Mesodermal cell (in vitro differentiated cells): ENCODE measurements around the gene SCAMP3.
A peak's percentile ranks its signal among the peaks of the same experiment; 100 is the strongest.
"Not testable (repeated sequence)": the region's sequence is repeated elsewhere in the genome, so short reads cannot be mapped to it uniquely, and the experiment has no call there.

Source experiments
- H3K27ac ChIP-seq: 2 replicates; pipeline ENCODE4 v1.7.0; 2013; ENCODE audit warnings: mild to moderate bottlenecking, low read depth, low read length, moderate library complexity; ENCODE audit not compliant: severe bottlenecking
- H3K36me3 ChIP-seq: 2 replicates; pipeline ENCODE4 v1.7.1; 2013; ENCODE audit warnings: mild to moderate bottlenecking, low read length, moderate library complexity; ENCODE audit not compliant: control insufficient read depth, insufficient read depth
- H3K4me1 ChIP-seq: one replicate; pipeline ENCODE4 v1.7.1; 2013; ENCODE audit warnings: mild to moderate bottlenecking, low read length; ENCODE audit not compliant: insufficient read depth, control insufficient read depth, poor library complexity, severe bottlenecking
- H3K4me3 ChIP-seq: 2 replicates; pipeline ENCODE4 v1.7.0; 2013; ENCODE audit warnings: low read length, control low read depth, mild to moderate bottlenecking; ENCODE audit not compliant: insufficient read depth, poor library complexity, severe bottlenecking; ENCODE audit errors: extremely low read depth
- H3K9me3 ChIP-seq: 2 replicates; pipeline ENCODE4 v1.7.1; 2013; ENCODE audit warnings: mild to moderate bottlenecking, low read length, moderate library complexity; ENCODE audit not compliant: control insufficient read depth
- WGBS, 2 experiments: methylation state at CpG; one replicate each; pipeline ENCODE4 v1.1.5; 2013; ENCODE audit warnings: missing lambda C conversion rate in 2 of 2; ENCODE audit not compliant: insufficient coverage in 2 of 2; 5-methylcytosine and 5-hydroxymethylcytosine counted together

The SCAMP3 gene

GRCh38 chr1:155297384-155297783, 35.2 kb upstream of the SCAMP3 start:
- no peak overlapping the region for H3K27ac ChIP-seq
- H3K4me1 ChIP-seq: peaks cover 3% of the 10 kb centered on the region
- H3K9me3 ChIP-seq: no peaks in the 10 kb centered on the region
- no peak overlapping the region for H3K4me3 ChIP-seq
- WGBS, 2 experiments: 85 to 90% methylated on average over 7 of the region's 7 CpGs
- H3K36me3 ChIP-seq: no peaks in the 10 kb centered on the region

- 91 to 96% methylated on average over 3 of the region's 3 CpGs for WGBS, 2 experiments
- Histone ChIP-seq H3K27ac (no peak overlapping the region), H3K36me3 (no peaks in the 10 kb centered on the region), H3K4me3 (no peak overlapping the region), H3K4me1 (peaks cover 3% of the 10 kb centered on the region), H3K9me3 (no peaks in the 10 kb centered on the region)
Measured at GRCh38 chr1:155296661-155297060, 34.5 kb upstream of the SCAMP3 start.

- Histone ChIP-seq H3K4me3 (no peak overlapping the region), H3K36me3 (no peaks in the 10 kb centered on the region), H3K9me3 (no peaks in the 10 kb centered on the region), H3K27ac (no peak overlapping the region), H3K4me1 (no peaks in the 10 kb centered on the region)
- WGBS, 2 experiments: 92 to 95% methylated on average over 5 to 7 of the region's 7 CpGs
Measured at GRCh38 chr1:155295942-155296267, 33.7 kb upstream of the SCAMP3 start.

GRCh38 chr1:155295183-155295941, 33.2 kb upstream of the SCAMP3 start:
- no peak overlapping the region for H3K27ac ChIP-seq
- H3K4me3 ChIP-seq: peak overlapping the region; percentile 3
- WGBS, 2 experiments: 8 to 16% methylated on average over 29 to 40 of the region's 47 CpGs
- no peaks in the 10 kb centered on the region for H3K4me1 ChIP-seq
- H3K36me3 ChIP-seq: no peaks in the 10 kb centered on the region
- no peaks in the 10 kb centered on the region for H3K9me3 ChIP-seq

GRCh38 chr1:155294520-155295182, 32.5 kb upstream of the SCAMP3 start:
- 56 to 59% methylated on average over 43 to 46 of the region's 46 CpGs for WGBS, 2 experiments
- Histone ChIP-seq H3K9me3 (no peaks in the 10 kb centered on the region), H3K36me3 (no peaks in the 10 kb centered on the region), H3K27ac (no peak overlapping the region), H3K4me1 (no peaks in the 10 kb centered on the region), H3K4me3 (peak overlapping the region; percentile 3)

GRCh38 chr1:155293086-155293749, 31.1 kb upstream of the SCAMP3 start:
- H3K4me1 ChIP-seq: no peaks in the 10 kb centered on the region
- H3K27ac ChIP-seq: no peak overlapping the region
- 92 to 95% methylated on average over 17 of the region's 17 CpGs for WGBS, 2 experiments
- H3K9me3 ChIP-seq: no peaks in the 10 kb centered on the region
- no peaks in the 10 kb centered on the region for H3K36me3 ChIP-seq
- H3K4me3 ChIP-seq: no peak overlapping the region

DNA sequence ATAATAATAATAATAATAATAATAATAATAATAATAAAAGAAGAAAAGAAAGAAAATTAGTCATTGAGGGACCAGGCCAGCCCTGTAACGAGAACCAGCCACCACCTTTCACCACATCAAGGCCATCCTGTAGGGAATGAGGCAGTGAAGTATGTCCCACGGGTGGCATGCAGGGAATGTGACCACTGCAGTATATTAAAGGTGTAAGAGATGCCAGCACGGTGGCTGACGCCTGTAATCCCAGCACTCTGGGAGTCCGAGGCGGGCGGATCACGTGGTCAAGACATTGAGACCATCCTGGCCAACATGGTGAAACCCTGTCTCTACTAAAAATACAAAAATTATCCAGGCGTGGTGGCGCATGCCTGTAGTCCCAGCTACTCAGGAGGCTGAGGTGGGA, 28.8 kb upstream of the SCAMP3 start:
- H3K36me3 ChIP-seq, H3K9me3 ChIP-seq, H3K4me3 ChIP-seq, H3K27ac ChIP-seq, H3K4me1 ChIP-seq: not testable (repeated sequence)
- 81 to 93% methylated on average over 7 to 9 of the region's 10 CpGs for WGBS, 2 experiments

GRCh38 chr1:155287987-155288543, 25.9 kb upstream of the SCAMP3 start:
- no peak overlapping the region for H3K4me3 ChIP-seq
- no peak overlapping the region for H3K27ac ChIP-seq
- peaks cover 4% of the 10 kb centered on the region for H3K36me3 ChIP-seq
- H3K9me3 ChIP-seq: no peaks in the 10 kb centered on the region
- no peaks in the 10 kb centered on the region for H3K4me1 ChIP-seq
- WGBS, 2 experiments: 90% methylated on average over 14 to 15 of the region's 21 CpGs

DNA sequence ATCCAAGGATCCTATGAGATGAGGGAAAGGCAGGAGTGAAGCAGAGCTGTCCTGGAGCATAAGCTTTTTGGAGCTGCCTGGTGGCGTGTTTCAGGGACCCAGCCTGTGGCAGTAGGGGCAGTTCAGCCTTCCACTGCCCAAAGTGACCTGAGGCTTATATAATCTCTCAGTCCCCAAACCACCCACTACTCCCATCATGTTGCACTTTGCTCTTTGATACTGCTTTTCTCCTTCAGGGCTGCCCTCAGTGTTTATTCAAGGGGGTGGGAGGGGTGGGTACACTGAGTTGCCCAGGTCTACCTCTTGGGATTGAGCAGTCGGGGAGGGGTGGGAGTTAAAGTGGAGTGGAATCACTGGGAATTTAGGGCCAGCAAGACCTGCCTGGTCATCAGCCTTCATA, 24.4 kb upstream of the SCAMP3 start:
- no peaks in the 10 kb centered on the region for H3K4me1 ChIP-seq
- H3K36me3 ChIP-seq: peaks cover 4% of the 10 kb centered on the region
- no peak overlapping the region for H3K4me3 ChIP-seq
- no peaks in the 10 kb centered on the region for H3K9me3 ChIP-seq
- 94 to 100% methylated on average over 2 of the region's 2 CpGs for WGBS, 2 experiments
- H3K27ac ChIP-seq: no peak overlapping the region

DNA sequence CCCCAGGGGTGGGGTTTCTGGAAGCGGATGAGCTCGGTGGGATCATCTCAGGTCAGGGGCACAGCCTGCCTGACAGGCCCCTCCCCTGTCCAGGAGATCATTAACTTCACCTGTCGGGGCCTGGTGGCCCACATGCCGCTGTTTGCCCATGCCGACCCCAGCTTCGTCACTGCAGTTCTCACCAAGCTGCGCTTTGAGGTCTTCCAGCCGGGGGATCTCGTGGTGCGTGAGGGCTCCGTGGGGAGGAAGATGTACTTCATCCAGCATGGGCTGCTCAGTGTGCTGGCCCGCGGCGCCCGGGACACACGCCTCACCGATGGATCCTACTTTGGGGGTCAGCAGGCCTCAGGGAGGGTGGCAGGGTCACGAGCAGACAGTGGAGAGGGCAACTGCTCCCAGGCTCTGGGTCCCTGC, 23.5 kb upstream of the SCAMP3 start:
- Histone ChIP-seq H3K36me3 (peaks cover 4% of the 10 kb centered on the region), H3K9me3 (no peaks in the 10 kb centered on the region), H3K4me1 (no peaks in the 10 kb centered on the region), H3K4me3 (no peak overlapping the region), H3K27ac (no peak overlapping the region)
- 93 to 94% methylated on average over 16 to 18 of the region's 18 CpGs for WGBS, 2 experiments
